SK-N-MC (cell line): ENCODE measurements around the gene FLT1.

Experiments used
- EZH2 ChIP-seq: fragments of 200-600 bp; sonication (generic); IDR thresholded peaks from one replicate; pipeline ENCODE4 v1.6.1; 2017; ENCODE audit warnings: antibody characterized with exemption
- FOXP2 ChIP-seq: optimal IDR thresholded peaks from 2 replicates; pipeline ENCODE3; 2011; ENCODE audit warnings: mild to moderate bottlenecking, moderate library complexity; ENCODE audit not compliant: insufficient read depth; ENCODE audit errors: extremely low read length, control extremely low read depth
- POLR2AphosphoS5 ChIP-seq: IDR thresholded peaks from 2 replicates; pipeline ENCODE4 v1.6.1; 2012; ENCODE audit warnings: mild to moderate bottlenecking, low read depth, low read length, borderline replicate concordance

GRCh38 chr13:28426381-28426780 is 68.5 kb downstream of the FLT1 start:
- TF ChIP-seq EZH2 (no peak), POLR2AphosphoS5 (no peak), FOXP2 (no peak)
